Measurements from ENCODE around the gene TOGARAM1. TPM values are rescaled to one million over a fixed set of nuclear protein-coding genes. Genes with fewer than 3 reads are reported as not detected.

The TOGARAM1 gene
- total and polyA plus RNA-seq, 2 donors (not counting 3 experiments of a cell fraction or from before 2014, with no cell fraction given), result 4.2 to 13.8 TPM

GRCh38 chr14:44995770-44996294 is 33.8 kb downstream of the TOGARAM1 start:
- ChIA-PET POLR2A (no interaction called here), CTCF (interaction anchor here (1.1 kb wide), 1 partner anchor 16 kb away, joined by 3 read pairs; no protein-coding TSS in a partner anchor)
- Histone ChIP-seq H3K36me3 (ENCODE audit: control insufficient read depth in 2 of 2, extremely low read depth in 1 of 2, insufficient read depth in 2 of 2, low read length in 2 of 2) (peaks cover 2% of the 10 kb centered on the region in 2 experiments), H3K9me1 (replicated peaks; ENCODE audit: control insufficient read depth, extremely low read depth, insufficient read depth, low read length) (no peaks in the 10 kb centered on the region), H3K4me2 (ENCODE audit: insufficient read depth, low read length) (no peak overlapping the region), H3K9me3 (replicated peaks; ENCODE audit: control insufficient read depth, insufficient read depth, low read length) (no peaks in the 10 kb centered on the region), H3K4me3 (replicated peaks in 1 of 3; ENCODE audit: insufficient read depth in 1 of 3, low read depth in 1 of 3, low read length in 3 of 3) (no peak overlapping the region), H3K27ac (ENCODE audit: insufficient read depth, low read depth, low read length) (no peak overlapping the region), H3K4me1 (ENCODE audit: control insufficient read depth, extremely low read depth, insufficient read depth, low read length) (no peaks in the 10 kb centered on the region), H3K79me2 (ENCODE audit: control insufficient read depth, insufficient read depth, low read length) (peaks cover 1% of the 10 kb centered on the region), H3K27me3 (ENCODE audit: control insufficient read depth in 2 of 2, insufficient read depth in 2 of 2, low read length in 2 of 2) (no peaks in the 10 kb centered on the region), H4K20me1 (replicated peaks; ENCODE audit: control insufficient read depth, extremely low read depth, insufficient read depth, low read length) (no peaks in the 10 kb centered on the region), H2AFZ (ENCODE audit: low read depth, low read length) (no peak overlapping the region), H3K9ac (replicated peaks; ENCODE audit: extremely low read depth, insufficient read depth, low read length) (no peak overlapping the region)
- FAIRE-seq, result no peak
- TF ChIP-seq GATA2 (IDR thresholded peaks at IDR 0.05; ENCODE audit: insufficient read depth, insufficient read length, low read depth, low read length), result no peak
- TF ChIP-seq MYC (IDR thresholded peaks at IDR 0.05; ENCODE audit: low read depth, low read length), result no peak
- TF ChIP-seq EZH2 (IDR thresholded peaks at IDR 0.05; ENCODE audit: borderline replicate concordance, low read depth, low read length, severe bottlenecking), result no peak
- TF ChIP-seq POLR2AphosphoS5 (IDR thresholded peaks at IDR 0.05; ENCODE audit: insufficient read depth, low read depth, low read length), result no peak
- no peak for TF ChIP-seq MAX (IDR thresholded peaks at IDR 0.05; ENCODE audit: insufficient read depth, insufficient read length)
- TF ChIP-seq JUN (IDR thresholded peaks at IDR 0.05; ENCODE audit: borderline replicate concordance, insufficient read depth, insufficient read length, low read depth), result no peak
- TF ChIP-seq CTCF (IDR thresholded peaks at IDR 0.05; ENCODE audit: extremely low read depth in 1 of 2, insufficient read depth in 1 of 2, low read depth in 1 of 2, low read length in 2 of 2), result no peak
- no peak for TF ChIP-seq FOS (IDR thresholded peaks at IDR 0.05; ENCODE audit: borderline replicate concordance, insufficient read depth, low read length)
- no peak for TF ChIP-seq POLR2A (IDR thresholded peaks at IDR 0.05; ENCODE audit: low read depth, low read length)
- intact Hi-C loops (cut with micrococcal nuclease) (no loop called here), dilution Hi-C loops (cut with MboI; ENCODE audit: extremely low pct_ligation_motif_present, low sequenced_read_pairs) (no loop called here)
- no TSS peak for BruUV-seq (replicated peaks)
- no peak for DNase-seq (ENCODE audit: low read depth, low spot score)

Data from endothelial cell of umbilical vein (primary cell).